ENCODE measurements around the gene GRID2. TPM values are rescaled to one million over a fixed set of nuclear protein-coding genes. Genes with fewer than 3 reads are reported as not detected.
"Not testable (repeated sequence)": the region's sequence is repeated elsewhere in the genome, so short reads cannot be mapped to it uniquely, and the experiment has no call there.

GRID2 gene
- polyA plus RNA-seq, 1 donor from 2014 or later, result not detected

- not testable (repeated sequence) for H3K9me3 Mint-ChIP-seq, H3K4me3 Mint-ChIP-seq, H3K27ac Mint-ChIP-seq, H3K4me1 Mint-ChIP-seq, H3K36me3 Mint-ChIP-seq, H3K27me3 Mint-ChIP-seq
Measured at GRCh38 chr4:92444143-92444843, 140.5 kb downstream of the GRID2 start.

GRCh38 chr4:92445127-92445526 lies 141.4 kb downstream of the GRID2 start:
- H3K36me3 Mint-ChIP-seq, result no peaks in the 10 kb centered on the region

GRCh38 chr4:92447255-92447905 lies 143.6 kb downstream of the GRID2 start:
- Mint-ChIP-seq H3K9me3 (peaks cover 0 to 3% (median 1%) of the 10 kb centered on the region in 3 donors), H3K27me3 (no peaks in the 10 kb centered on the region), H3K36me3 (no peaks in the 10 kb centered on the region), H3K4me1 (no peaks in the 10 kb centered on the region), H3K27ac (no peak overlapping the region), H3K4me3 (no peak overlapping the region)

More at GRCh38 chr4:92445127-92445526, 141.4 kb downstream of the GRID2 start:
- Mint-ChIP-seq H3K4me3 (no peak overlapping the region), H3K9me3 (peaks cover 0 to 4% (median 1%) of the 10 kb centered on the region in 3 donors), H3K27me3 (no peaks in the 10 kb centered on the region), H3K27ac (no peak overlapping the region), H3K4me1 (no peaks in the 10 kb centered on the region)

- not testable (repeated sequence) for H3K36me3 Mint-ChIP-seq, H3K4me1 Mint-ChIP-seq, H3K4me3 Mint-ChIP-seq, H3K27me3 Mint-ChIP-seq, H3K27ac Mint-ChIP-seq, H3K9me3 Mint-ChIP-seq
Measured at GRCh38 chr4:92448176-92448575, 144.4 kb downstream of the GRID2 start.

- H3K27me3 Mint-ChIP-seq, result no peaks in the 10 kb centered on the region
- no peak overlapping the region for H3K27ac Mint-ChIP-seq
- no peak overlapping the region for H3K4me3 Mint-ChIP-seq
- H3K4me1 Mint-ChIP-seq, result no peaks in the 10 kb centered on the region
- peaks cover 0 to 5% (median 4%) of the 10 kb centered on the region in 3 donors for H3K9me3 Mint-ChIP-seq
- no peaks in the 10 kb centered on the region for H3K36me3 Mint-ChIP-seq
Measured at GRCh38 chr4:92450694-92451093, 146.9 kb downstream of the GRID2 start.

GRCh38 chr4:92451782-92452181 lies 148.0 kb downstream of the GRID2 start:
- Mint-ChIP-seq H3K4me3 (no peak overlapping the region), H3K27me3 (no peaks in the 10 kb centered on the region), H3K27ac (no peak overlapping the region), H3K36me3 (no peaks in the 10 kb centered on the region), H3K9me3 (peaks cover 0 to 5% (median 4%) of the 10 kb centered on the region in 3 donors), H3K4me1 (no peaks in the 10 kb centered on the region)

- H3K27ac Mint-ChIP-seq, H3K9me3 Mint-ChIP-seq, H3K4me3 Mint-ChIP-seq, H3K36me3 Mint-ChIP-seq, H3K4me1 Mint-ChIP-seq, H3K27me3 Mint-ChIP-seq: not testable (repeated sequence)
Measured at GRCh38 chr4:92452383-92452782, 148.6 kb downstream of the GRID2 start.

- no peak overlapping the region for H3K27ac Mint-ChIP-seq
- no peaks in the 10 kb centered on the region for H3K27me3 Mint-ChIP-seq
- no peaks in the 10 kb centered on the region for H3K36me3 Mint-ChIP-seq
- peaks cover 0 to 4% (median 3%) of the 10 kb centered on the region in 3 donors for H3K9me3 Mint-ChIP-seq
- H3K4me3 Mint-ChIP-seq, result no peak overlapping the region
- H3K4me1 Mint-ChIP-seq, result no peaks in the 10 kb centered on the region
Measured at GRCh38 chr4:92455329-92455839, 151.6 kb downstream of the GRID2 start.

- Mint-ChIP-seq H3K36me3 (no peaks in the 10 kb centered on the region), H3K27ac (no peak overlapping the region)
Measured at GRCh38 chr4:92455951-92456350, 152.2 kb downstream of the GRID2 start.

GRCh38 chr4:92461732-92462131 lies 158.0 kb downstream of the GRID2 start:
- no peaks in the 10 kb centered on the region for H3K36me3 Mint-ChIP-seq
- H3K27me3 Mint-ChIP-seq, result no peaks in the 10 kb centered on the region
- no peak overlapping the region for H3K27ac Mint-ChIP-seq
- no peak overlapping the region for H3K4me3 Mint-ChIP-seq
- peaks cover 0 to 4% (median 0%) of the 10 kb centered on the region in 3 donors for H3K9me3 Mint-ChIP-seq
- no peaks in the 10 kb centered on the region for H3K4me1 Mint-ChIP-seq

More at GRCh38 chr4:92455951-92456350, 152.2 kb downstream of the GRID2 start:
- Mint-ChIP-seq H3K4me1 (no peaks in the 10 kb centered on the region), H3K9me3 (peaks cover 0 to 4% (median 3%) of the 10 kb centered on the region in 3 donors), H3K4me3 (no peak overlapping the region), H3K27me3 (no peaks in the 10 kb centered on the region)

GRCh38 chr4:92477298-92477697 lies 173.5 kb downstream of the GRID2 start:
- Mint-ChIP-seq H3K9me3 (peaks cover 2 to 5% (median 4%) of the 10 kb centered on the region in 3 donors), H3K27ac (no peak overlapping the region), H3K36me3 (no peaks in the 10 kb centered on the region), H3K27me3 (no peaks in the 10 kb centered on the region), H3K4me1 (no peaks in the 10 kb centered on the region), H3K4me3 (no peak overlapping the region)

- no peaks in the 10 kb centered on the region for H3K36me3 Mint-ChIP-seq
- no peak overlapping the region for H3K27ac Mint-ChIP-seq
- peaks cover 1 to 4% (median 2%) of the 10 kb centered on the region in 3 donors for H3K9me3 Mint-ChIP-seq
- no peak overlapping the region for H3K4me3 Mint-ChIP-seq
- H3K4me1 Mint-ChIP-seq, result no peaks in the 10 kb centered on the region
- H3K27me3 Mint-ChIP-seq, result no peaks in the 10 kb centered on the region
Measured at GRCh38 chr4:92483341-92483740, 179.6 kb downstream of the GRID2 start.

GRCh38 chr4:92488496-92488895 lies 184.7 kb downstream of the GRID2 start:
- Mint-ChIP-seq H3K27ac (no peak overlapping the region), H3K4me1 (no peaks in the 10 kb centered on the region), H3K36me3 (no peaks in the 10 kb centered on the region), H3K27me3 (no peaks in the 10 kb centered on the region), H3K9me3 (no peaks in the 10 kb centered on the region), H3K4me3 (no peak overlapping the region)

- no peak overlapping the region for H3K27ac Mint-ChIP-seq
- no peaks in the 10 kb centered on the region for H3K27me3 Mint-ChIP-seq
- H3K4me3 Mint-ChIP-seq, result no peak overlapping the region
- peaks cover 0 to 4% (median 0%) of the 10 kb centered on the region in 3 donors for H3K9me3 Mint-ChIP-seq
- no peaks in the 10 kb centered on the region for H3K4me1 Mint-ChIP-seq
- no peaks in the 10 kb centered on the region for H3K36me3 Mint-ChIP-seq
Measured at GRCh38 chr4:92497141-92497540, 193.4 kb downstream of the GRID2 start.

GRCh38 chr4:92501456-92501855 lies 197.7 kb downstream of the GRID2 start:
- H3K36me3 Mint-ChIP-seq, result no peaks in the 10 kb centered on the region
- no peak overlapping the region for H3K4me3 Mint-ChIP-seq
- H3K4me1 Mint-ChIP-seq, result no peaks in the 10 kb centered on the region
- H3K9me3 Mint-ChIP-seq, result peaks cover 0 to 4% (median 0%) of the 10 kb centered on the region in 3 donors
- H3K27me3 Mint-ChIP-seq, result no peaks in the 10 kb centered on the region
- H3K27ac Mint-ChIP-seq, result no peak overlapping the region

- H3K27ac Mint-ChIP-seq, result no peak overlapping the region
- no peak overlapping the region for H3K4me3 Mint-ChIP-seq
- H3K36me3 Mint-ChIP-seq, result no peaks in the 10 kb centered on the region
- no peaks in the 10 kb centered on the region for H3K27me3 Mint-ChIP-seq
- H3K9me3 Mint-ChIP-seq, result peaks cover 0 to 8% (median 2%) of the 10 kb centered on the region in 3 donors
- no peaks in the 10 kb centered on the region for H3K4me1 Mint-ChIP-seq
Measured at GRCh38 chr4:92506933-92507332, 203.2 kb downstream of the GRID2 start.
